HCT116 (cell line): ENCODE measurements around the gene MTERF4. TPM values are rescaled to one million over a fixed set of nuclear protein-coding genes. Genes with fewer than 3 reads are reported as not detected.

Experiments
- ATAC-seq: fragments of 200-7000 bp; cut with Tn5 transposase; 2 replicates; pipeline ENCODE4 v1.9.1; 2020; ENCODE audit warnings: mild to moderate bottlenecking, moderate library complexity
- BruUV-seq: library from RNA; stranded (reverse); fragments of 400-500 nt; replicated peaks from 2 replicates; lab custom pipeline; 2021; lab: Mats Ljungman, UMichigan
- CTCF ChIA-PET: fragments of 300-600 bp; sonication (Branson Sonifier 250); formaldehyde crosslinking; loops from one replicate; lab custom pipeline; 2021; ENCODE audit warnings: antibody characterized with exemption; lab: Charles Lee
- POLR2A ChIA-PET: fragments of 300-600, 350-600 bp; sonication (Branson Sonifier 250); formaldehyde crosslinking; loops from one replicate; lab custom pipeline; 2021; ENCODE audit warnings: antibody characterized with exemption; lab: Charles Lee
- RAD21 ChIA-PET, 2 experiments: fragments of 300-600 bp; sonication (Branson Sonifier 250); formaldehyde crosslinking; loops; one replicate each; lab custom pipeline; 2023; ENCODE audit warnings: low total read pairs in 2 of 2; ENCODE audit not compliant: uncharacterized antibody in 2 of 2, unreplicated experiment in 2 of 2, low non-redundant PET in 1 of 2; lab: Charles Lee
- DNase-seq: peaks from one replicate; pipeline ENCODE4 v3.0.0-alpha.2; 2010; ENCODE audit warnings: low read depth, low spot score
- H2AFZ ChIP-seq: fragments of 200-600 bp; shearing (Covaris generic), sonication (generic); 2 replicates; pipeline ENCODE4 v1.6.1; 2017; ENCODE audit warnings: low read depth, mixed run types, mixed read lengths, antibody characterized with exemption, low read length; ENCODE audit not compliant: poor library complexity, severe bottlenecking
- H3K27ac ChIP-seq: 2 replicates; pipeline ENCODE4 v1.5.1; 2012; ENCODE audit warnings: low read depth, low read length
- H3K27me3 ChIP-seq: fragments of 200-600 bp; sonication (generic); 2 replicates; pipeline ENCODE4 v1.6.1; 2016; ENCODE audit warnings: mixed run types, low read length, mixed read lengths; ENCODE audit not compliant: insufficient read depth
- H3K36me3 ChIP-seq, 2 experiments: fragments of 200-500 bp in 1 of 2; fragments of 200-600 bp in 1 of 2; sonication (Bioruptor generic) in 1 of 2; sonication (generic) in 1 of 2; 2 replicates each; pipeline versions ENCODE4 v1.5.1 to v1.6.1; 2014 to 2016; ENCODE audit warnings: low read length in 2 of 2, inconsistent platforms in 1 of 2, mixed read lengths in 1 of 2, mixed run types in 1 of 2; ENCODE audit not compliant: insufficient read depth in 2 of 2, control insufficient read depth in 1 of 2
- H3K4me1 ChIP-seq, 2 experiments: fragments of 200-600 bp in 1 of 2; sonication (generic) in 1 of 2; 2 replicates each; pipeline versions ENCODE4 v1.5.1 to v1.6.1; 2012 to 2017; ENCODE audit warnings: low read length in 2 of 2, inconsistent platforms in 1 of 2, mild to moderate bottlenecking in 1 of 2, mixed read lengths in 1 of 2, mixed run types in 1 of 2, moderate library complexity in 1 of 2; ENCODE audit not compliant: insufficient read depth in 2 of 2, control insufficient read depth in 1 of 2
- H3K4me2 ChIP-seq: fragments of 200-600 bp; sonication (generic); 2 replicates; pipeline ENCODE4 v1.6.1; 2017; ENCODE audit warnings: mixed run types, low read length, mixed read lengths
- H3K4me3 ChIP-seq, 2 experiments: fragments of 200-600 bp in 1 of 2; sonication (generic) in 1 of 2; replicated peaks in 1 of 2; 2 replicates each; pipeline ENCODE4 v1.5.1; 2011 to 2016; ENCODE audit warnings: low read length in 2 of 2, control low read depth in 1 of 2, low read depth in 1 of 2, mild to moderate bottlenecking in 1 of 2, mixed read lengths in 1 of 2, mixed run types in 1 of 2
- H3K79me2 ChIP-seq: fragments of 200-600 bp; sonication (generic); 2 replicates; pipeline ENCODE4 v1.6.1; 2017; ENCODE audit warnings: mild to moderate bottlenecking, mixed run types, low read length, moderate library complexity, mixed read lengths; ENCODE audit not compliant: insufficient read depth
- H3K9ac ChIP-seq: fragments of 200-600 bp; sonication (generic); 2 replicates; pipeline ENCODE4 v1.6.1; 2016; ENCODE audit warnings: low read length, mixed read lengths
- H3K9me2 ChIP-seq: fragments of 200-600 bp; sonication (generic), shearing (Covaris generic); 2 replicates; pipeline ENCODE4 v1.6.1; 2017; ENCODE audit warnings: mixed run types, mild to moderate bottlenecking, moderate library complexity; ENCODE audit not compliant: insufficient read depth
- H3K9me3 ChIP-seq, 2 experiments: fragments of 200-500 bp in 1 of 2; fragments of 200-600 bp in 1 of 2; sonication (Bioruptor generic) in 1 of 2; sonication (generic) in 1 of 2; 2 replicates each; pipeline ENCODE4 v1.6.1; 2014 to 2017; ENCODE audit warnings: low read length in 2 of 2, mixed read lengths in 2 of 2, inconsistent platforms in 1 of 2, low read depth in 1 of 2, mild to moderate bottlenecking in 1 of 2, mixed run types in 1 of 2, moderate library complexity in 1 of 2; ENCODE audit not compliant: control insufficient read depth in 1 of 2, insufficient read depth in 1 of 2
- H4K20me1 ChIP-seq: fragments of 200-600 bp; sonication (generic), shearing (Covaris generic); 2 replicates; pipeline ENCODE4 v1.6.1; 2017; ENCODE audit warnings: mixed run types, mild to moderate bottlenecking, moderate library complexity; ENCODE audit not compliant: insufficient read depth
- EZH2 ChIP-seq: fragments of 200-600 bp; sonication (generic); IDR thresholded peaks from 2 replicates; pipeline ENCODE4 v1.6.1; 2017; ENCODE audit warnings: antibody characterized with exemption, mixed run types
- FOSL1 ChIP-seq: IDR thresholded peaks from 2 replicates; pipeline ENCODE4 v1.6.1; 2012; ENCODE audit warnings: low read depth
- JUND ChIP-seq: IDR thresholded peaks from 2 replicates; pipeline ENCODE4 v1.6.1; 2012
- POLR2A ChIP-seq: IDR thresholded peaks from 2 replicates; pipeline ENCODE4 v1.7.0; 2011; ENCODE audit warnings: borderline replicate concordance; ENCODE audit not compliant: insufficient read depth, insufficient read length; ENCODE audit errors: extremely low read depth
- RAD21 ChIP-seq: IDR thresholded peaks from 2 replicates; pipeline ENCODE4 v1.6.1; 2012; ENCODE audit warnings: low read depth, mild to moderate bottlenecking
- SP1 ChIP-seq: IDR thresholded peaks from 2 replicates; pipeline ENCODE4 v1.6.1; 2012; ENCODE audit warnings: low read depth
- SRF ChIP-seq: IDR thresholded peaks from 2 replicates; pipeline ENCODE4 v1.6.1; 2012; ENCODE audit warnings: low read depth
- TCF7L2 ChIP-seq: IDR thresholded peaks from 2 replicates; pipeline ENCODE4 v1.7.0; 2011; ENCODE audit warnings: borderline replicate concordance, inconsistent platforms; ENCODE audit not compliant: insufficient read depth, insufficient read length; ENCODE audit errors: extremely low read depth
- ZFX ChIP-seq: fragments of 450-650 bp; IDR thresholded peaks from 2 replicates; pipeline ENCODE4 v1.6.1; 2017
- ZNF274 ChIP-seq: fragments of 200-500 bp; sonication (Bioruptor generic); IDR thresholded peaks from 2 replicates; pipeline ENCODE4 v1.6.1; 2014; ENCODE audit warnings: mild to moderate bottlenecking, low read depth, low read length, inconsistent platforms
- intact Hi-C: fragments of 100-400 bp; cut with micrococcal nuclease; formaldehyde crosslinking; loops from 2 replicates; pipeline ENCODE4 v1.10.0; 2022
- total RNA-seq: library from RNA; stranded (reverse); gene quantifications from one replicate; pipeline ENCODE4 v1.2.1, GENCODE V29; 2021; ENCODE audit not compliant: unreplicated experiment
- TF ChIP-seq, protein P1 (sequence below): IDR thresholded peaks from 2 replicates; pipeline ENCODE4 v1.6.1; 2012
- TF ChIP-seq, protein P2 (sequence below), 3 experiments: fragments of 200-600 bp in 1 of 3; sonication (generic) in 1 of 3; IDR thresholded peaks in 2 of 3; conservative IDR thresholded peaks in 1 of 3; 2 replicates each; pipeline ENCODE4 v1.5.1; 2012 to 2017; ENCODE audit warnings: low read depth in 2 of 3, low read length in 2 of 3, antibody characterized with exemption in 1 of 3, borderline replicate concordance in 1 of 3, control low read depth in 1 of 3, mild to moderate bottlenecking in 1 of 3, mixed read lengths in 1 of 3, mixed run types in 1 of 3, moderate library complexity in 1 of 3; ENCODE audit not compliant: insufficient read depth in 1 of 3
- TF ChIP-seq, protein P3 (sequence below): IDR thresholded peaks from 2 replicates; pipeline ENCODE4 v1.6.1; 2011; ENCODE audit warnings: mild to moderate bottlenecking, low read length, moderate library complexity; ENCODE audit not compliant: insufficient replicate concordance; ENCODE audit errors: extremely low read depth
- TF ChIP-seq, protein P4 (sequence below): IDR thresholded peaks from 2 replicates; pipeline ENCODE4 v1.6.1; 2012

The MTERF4 gene
- total RNA-seq, 1 experiment from 2014 or later, result 25.5 TPM

DNA sequence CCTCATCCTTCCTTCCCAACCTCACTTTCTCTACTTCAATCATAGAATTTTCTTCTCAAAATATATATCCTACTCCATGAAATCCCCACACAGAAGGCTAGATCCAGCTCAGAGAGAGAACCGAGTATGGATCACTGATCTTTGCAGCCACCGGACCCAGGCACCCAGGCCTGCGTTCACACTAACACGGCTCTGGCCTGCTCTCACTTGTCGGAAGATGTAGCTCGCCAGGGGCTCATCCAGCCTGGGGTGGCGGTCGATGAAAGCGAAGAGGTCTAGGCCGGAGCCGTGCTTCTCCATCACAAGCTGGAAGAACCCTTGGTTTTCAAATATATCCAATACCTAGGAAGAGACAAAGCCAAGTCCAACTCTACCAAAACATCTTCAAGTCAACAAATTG lies 12.7 kb upstream of the MTERF4 start:
- Histone ChIP-seq H2AFZ (no peak overlapping the region), H3K79me2 (no peaks in the 10 kb centered on the region), H3K27ac (no peak overlapping the region), H3K9me2 (no peaks in the 10 kb centered on the region), H3K4me3 (no peak overlapping the region), H3K9ac (no peak overlapping the region), H3K4me2 (no peak overlapping the region), H4K20me1 (no peaks in the 10 kb centered on the region), H3K4me1 (no peaks in the 10 kb centered on the region), H3K9me3 (no peaks in the 10 kb centered on the region), H3K27me3 (no peaks in the 10 kb centered on the region), H3K36me3 (no peaks in the 10 kb centered on the region)
- BruUV-seq, result no TSS peak
- TF ChIP-seq, protein P1, sequence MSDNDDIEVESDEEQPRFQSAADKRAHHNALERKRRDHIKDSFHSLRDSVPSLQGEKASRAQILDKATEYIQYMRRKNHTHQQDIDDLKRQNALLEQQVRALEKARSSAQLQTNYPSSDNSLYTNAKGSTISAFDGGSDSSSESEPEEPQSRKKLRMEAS, result no peak
- TF ChIP-seq, protein P2, sequence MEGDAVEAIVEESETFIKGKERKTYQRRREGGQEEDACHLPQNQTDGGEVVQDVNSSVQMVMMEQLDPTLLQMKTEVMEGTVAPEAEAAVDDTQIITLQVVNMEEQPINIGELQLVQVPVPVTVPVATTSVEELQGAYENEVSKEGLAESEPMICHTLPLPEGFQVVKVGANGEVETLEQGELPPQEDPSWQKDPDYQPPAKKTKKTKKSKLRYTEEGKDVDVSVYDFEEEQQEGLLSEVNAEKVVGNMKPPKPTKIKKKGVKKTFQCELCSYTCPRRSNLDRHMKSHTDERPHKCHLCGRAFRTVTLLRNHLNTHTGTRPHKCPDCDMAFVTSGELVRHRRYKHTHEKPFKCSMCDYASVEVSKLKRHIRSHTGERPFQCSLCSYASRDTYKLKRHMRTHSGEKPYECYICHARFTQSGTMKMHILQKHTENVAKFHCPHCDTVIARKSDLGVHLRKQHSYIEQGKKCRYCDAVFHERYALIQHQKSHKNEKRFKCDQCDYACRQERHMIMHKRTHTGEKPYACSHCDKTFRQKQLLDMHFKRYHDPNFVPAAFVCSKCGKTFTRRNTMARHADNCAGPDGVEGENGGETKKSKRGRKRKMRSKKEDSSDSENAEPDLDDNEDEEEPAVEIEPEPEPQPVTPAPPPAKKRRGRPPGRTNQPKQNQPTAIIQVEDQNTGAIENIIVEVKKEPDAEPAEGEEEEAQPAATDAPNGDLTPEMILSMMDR (IDR thresholded peaks at IDR 0.05 in 2 of 3, conservative IDR thresholded peaks at IDR 0.05 in 1 of 3; ENCODE audit: borderline replicate concordance in 1 of 3, insufficient read depth in 1 of 3, low read depth in 2 of 3, low read length in 2 of 3), result no peak
- TF ChIP-seq EZH2 (no peak), ZFX (no peak), POLR2A (no peak), TCF7L2 (no peak)
- intact Hi-C loops, result no loop called here
- DNase-seq (no peak), ATAC-seq (no peak)
- ChIA-PET CTCF (no interaction called here), POLR2A (no interaction called here), RAD21 (no interaction called here)

DNA sequence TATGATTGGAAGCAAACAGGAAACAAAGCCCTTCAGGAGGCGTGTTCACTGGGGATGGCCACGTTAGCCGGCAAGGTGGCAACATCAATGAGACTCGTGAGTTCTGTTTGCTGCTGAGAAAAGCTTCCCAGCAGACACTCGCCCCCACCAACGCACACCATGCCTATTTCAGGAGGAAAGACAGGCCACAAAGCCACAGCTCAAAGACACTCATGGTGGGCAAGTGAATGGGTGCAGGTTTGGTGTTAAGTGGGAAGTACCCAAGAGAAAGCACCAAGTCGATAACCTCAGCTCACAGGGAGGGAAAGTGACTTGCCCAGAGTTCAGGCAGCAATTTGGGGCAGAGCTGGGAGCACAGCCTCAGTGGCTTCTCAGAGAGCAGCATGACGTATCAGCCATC lies 10.5 kb upstream of the MTERF4 start:
- Histone ChIP-seq H3K27me3 (no peaks in the 10 kb centered on the region), H3K36me3 (no peaks in the 10 kb centered on the region), H3K27ac (no peak overlapping the region), H3K79me2 (no peaks in the 10 kb centered on the region), H3K4me3 (no peak overlapping the region), H3K9me3 (no peaks in the 10 kb centered on the region), H3K4me1 (no peaks in the 10 kb centered on the region), H4K20me1 (no peaks in the 10 kb centered on the region), H2AFZ (no peak overlapping the region), H3K9ac (no peak overlapping the region), H3K9me2 (no peaks in the 10 kb centered on the region), H3K4me2 (no peak overlapping the region)
- POLR2A ChIA-PET, result no interaction called here
- DNase-seq, result no peak
- no TSS peak for BruUV-seq
- CTCF ChIA-PET, result no interaction called here
- intact Hi-C loops, result no loop called here
- RAD21 ChIA-PET, result no interaction called here
- ATAC-seq, result no peak
- TF ChIP-seq TCF7L2 (no peak), POLR2A (no peak), JUND (no peak), RAD21 (no peak), ZNF274 (no peak), FOSL1 (no peak), SRF (no peak), SP1 (no peak)
- TF ChIP-seq, protein P3, sequence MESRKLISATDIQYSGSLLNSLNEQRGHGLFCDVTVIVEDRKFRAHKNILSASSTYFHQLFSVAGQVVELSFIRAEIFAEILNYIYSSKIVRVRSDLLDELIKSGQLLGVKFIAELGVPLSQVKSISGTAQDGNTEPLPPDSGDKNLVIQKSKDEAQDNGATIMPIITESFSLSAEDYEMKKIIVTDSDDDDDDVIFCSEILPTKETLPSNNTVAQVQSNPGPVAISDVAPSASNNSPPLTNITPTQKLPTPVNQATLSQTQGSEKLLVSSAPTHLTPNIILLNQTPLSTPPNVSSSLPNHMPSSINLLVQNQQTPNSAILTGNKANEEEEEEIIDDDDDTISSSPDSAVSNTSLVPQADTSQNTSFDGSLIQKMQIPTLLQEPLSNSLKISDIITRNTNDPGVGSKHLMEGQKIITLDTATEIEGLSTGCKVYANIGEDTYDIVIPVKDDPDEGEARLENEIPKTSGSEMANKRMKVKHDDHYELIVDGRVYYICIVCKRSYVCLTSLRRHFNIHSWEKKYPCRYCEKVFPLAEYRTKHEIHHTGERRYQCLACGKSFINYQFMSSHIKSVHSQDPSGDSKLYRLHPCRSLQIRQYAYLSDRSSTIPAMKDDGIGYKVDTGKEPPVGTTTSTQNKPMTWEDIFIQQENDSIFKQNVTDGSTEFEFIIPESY, result no peak
- TF ChIP-seq, protein P4, sequence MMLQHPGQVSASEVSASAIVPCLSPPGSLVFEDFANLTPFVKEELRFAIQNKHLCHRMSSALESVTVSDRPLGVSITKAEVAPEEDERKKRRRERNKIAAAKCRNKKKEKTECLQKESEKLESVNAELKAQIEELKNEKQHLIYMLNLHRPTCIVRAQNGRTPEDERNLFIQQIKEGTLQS, result no peak
- TF ChIP-seq, protein P2 (IDR thresholded peaks at IDR 0.05 in 2 of 3, conservative IDR thresholded peaks at IDR 0.05 in 1 of 3; ENCODE audit: borderline replicate concordance in 1 of 3, insufficient read depth in 1 of 3, low read depth in 2 of 3, low read length in 2 of 3), result no peak
